ENCODE data around the gene MGME1. TPM values are rescaled to one million over a fixed set of nuclear protein-coding genes. Genes with fewer than 3 reads are reported as not detected.

MGME1 gene
- total RNA-seq, 4 donors from 2014 or later: 4.6 to 14.7 (median 8.7) TPM

DNA sequence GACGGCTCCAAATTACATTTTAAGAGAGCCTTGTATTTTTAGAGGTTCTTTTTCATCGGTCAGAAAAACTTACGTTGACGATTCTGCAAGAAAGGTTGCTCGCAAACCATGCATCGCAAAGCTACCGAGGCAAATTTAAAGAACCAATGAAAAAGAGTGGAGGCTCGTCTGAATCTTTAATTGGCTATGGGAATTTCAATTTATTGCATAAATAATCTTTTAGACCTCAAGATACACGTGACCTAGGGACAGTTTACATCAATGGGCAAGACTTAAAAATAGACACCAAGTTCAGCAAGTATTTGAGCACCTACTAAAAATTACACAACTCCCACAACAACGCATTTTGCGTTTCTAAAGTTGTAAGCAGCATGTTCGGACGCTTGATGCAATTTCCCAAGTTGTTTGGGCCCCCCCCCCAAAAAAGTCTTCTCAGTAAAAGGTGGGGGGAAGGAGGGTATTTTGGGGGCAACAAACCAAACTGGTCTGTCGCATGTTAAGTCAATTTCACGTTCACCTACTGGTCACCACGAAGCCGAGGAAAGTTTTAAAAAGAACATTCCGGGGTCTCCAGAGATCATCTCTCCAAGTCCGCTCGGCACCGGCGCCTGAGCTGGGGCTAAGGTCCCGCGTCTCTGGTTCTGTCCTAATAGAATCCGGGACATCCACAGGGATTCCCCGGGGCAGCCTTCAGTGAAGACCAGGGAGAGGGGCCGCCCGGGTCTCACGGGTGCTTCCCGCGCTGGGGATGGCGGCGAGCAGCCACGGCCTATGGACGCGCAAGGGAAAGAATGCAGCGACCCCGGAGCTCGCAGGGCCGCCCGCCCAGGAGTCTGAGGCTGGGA, 1.1 kb upstream of the MGME1 start:
- Histone ChIP-seq H3K4me3 (peak overlapping the region; percentile 66 to 94 (median 79)), H3K27me3 (no peaks in the 10 kb centered on the region), H3K27ac (peak overlapping the region; percentile 95 to 97 (median 96)), H3K9me3 (no peaks in the 10 kb centered on the region), H3K36me3 (no peaks in the 10 kb centered on the region), H3K4me1 (peaks cover 0 to 78% (median 53%) of the 10 kb centered on the region in 4 donors)
- TF ChIP-seq EP300 (IDR thresholded peaks at IDR 0.05): no peak
- TF ChIP-seq POLR2A (IDR thresholded peaks at IDR 0.05): no peak
- TF ChIP-seq, protein P1, sequence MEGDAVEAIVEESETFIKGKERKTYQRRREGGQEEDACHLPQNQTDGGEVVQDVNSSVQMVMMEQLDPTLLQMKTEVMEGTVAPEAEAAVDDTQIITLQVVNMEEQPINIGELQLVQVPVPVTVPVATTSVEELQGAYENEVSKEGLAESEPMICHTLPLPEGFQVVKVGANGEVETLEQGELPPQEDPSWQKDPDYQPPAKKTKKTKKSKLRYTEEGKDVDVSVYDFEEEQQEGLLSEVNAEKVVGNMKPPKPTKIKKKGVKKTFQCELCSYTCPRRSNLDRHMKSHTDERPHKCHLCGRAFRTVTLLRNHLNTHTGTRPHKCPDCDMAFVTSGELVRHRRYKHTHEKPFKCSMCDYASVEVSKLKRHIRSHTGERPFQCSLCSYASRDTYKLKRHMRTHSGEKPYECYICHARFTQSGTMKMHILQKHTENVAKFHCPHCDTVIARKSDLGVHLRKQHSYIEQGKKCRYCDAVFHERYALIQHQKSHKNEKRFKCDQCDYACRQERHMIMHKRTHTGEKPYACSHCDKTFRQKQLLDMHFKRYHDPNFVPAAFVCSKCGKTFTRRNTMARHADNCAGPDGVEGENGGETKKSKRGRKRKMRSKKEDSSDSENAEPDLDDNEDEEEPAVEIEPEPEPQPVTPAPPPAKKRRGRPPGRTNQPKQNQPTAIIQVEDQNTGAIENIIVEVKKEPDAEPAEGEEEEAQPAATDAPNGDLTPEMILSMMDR (IDR thresholded peaks at IDR 0.05): no peak
- WGBS, 2 donors: 0 to 1% methylated on average over 24 to 38 of the region's 41 CpGs
- DNase-seq (ENCODE audit: low spot score in 2 of 2): no peak

DNA sequence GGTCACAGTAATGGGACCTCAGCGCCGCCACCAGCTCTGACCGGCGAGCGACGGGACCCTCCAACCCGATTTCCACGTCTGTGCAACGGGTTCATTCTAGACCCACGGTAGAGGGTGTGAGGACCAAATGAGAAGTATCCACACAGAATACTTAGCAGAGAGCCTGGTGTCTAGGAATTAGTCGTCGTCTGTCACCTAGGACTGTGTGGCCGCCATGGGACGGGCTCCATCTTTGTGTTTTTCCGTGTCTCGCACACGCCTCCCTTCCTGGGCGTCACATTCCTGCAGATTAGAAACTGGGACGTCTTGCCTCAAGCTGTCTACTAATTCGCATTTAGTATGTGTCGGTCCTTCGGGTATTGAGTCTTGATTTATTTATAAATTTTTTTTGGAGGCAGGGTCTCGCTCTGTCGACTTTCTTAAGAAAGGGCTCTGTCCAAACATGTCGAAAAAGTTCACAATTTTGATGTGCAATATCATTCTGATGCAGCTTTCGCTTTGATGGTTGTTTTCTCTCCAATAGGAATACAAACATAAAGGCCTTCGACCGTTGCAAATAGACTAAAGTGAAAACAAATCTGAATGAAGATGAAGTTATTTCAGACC, 563 bp downstream of the MGME1 start:
- H3K27ac ChIP-seq: peak overlapping the region; percentile 95 to 97 (median 96)
- no peak for DNase-seq (ENCODE audit: low spot score in 2 of 2)
- 0 to 1% methylated on average over 22 to 28 of the region's 28 CpGs for WGBS, 2 donors
- H3K9me3 ChIP-seq: no peaks in the 10 kb centered on the region
- peaks cover 0 to 77% (median 51%) of the 10 kb centered on the region in 4 donors for H3K4me1 ChIP-seq
- peak overlapping the region; percentile 66 to 94 (median 86) for H3K4me3 ChIP-seq
- no peaks in the 10 kb centered on the region for H3K27me3 ChIP-seq
- H3K36me3 ChIP-seq: no peaks in the 10 kb centered on the region
- no peak for TF ChIP-seq POLR2A (IDR thresholded peaks at IDR 0.05)
- TF ChIP-seq, protein P1 (IDR thresholded peaks at IDR 0.05): peak in 1 of 5 experiments; percentile 3

DNA sequence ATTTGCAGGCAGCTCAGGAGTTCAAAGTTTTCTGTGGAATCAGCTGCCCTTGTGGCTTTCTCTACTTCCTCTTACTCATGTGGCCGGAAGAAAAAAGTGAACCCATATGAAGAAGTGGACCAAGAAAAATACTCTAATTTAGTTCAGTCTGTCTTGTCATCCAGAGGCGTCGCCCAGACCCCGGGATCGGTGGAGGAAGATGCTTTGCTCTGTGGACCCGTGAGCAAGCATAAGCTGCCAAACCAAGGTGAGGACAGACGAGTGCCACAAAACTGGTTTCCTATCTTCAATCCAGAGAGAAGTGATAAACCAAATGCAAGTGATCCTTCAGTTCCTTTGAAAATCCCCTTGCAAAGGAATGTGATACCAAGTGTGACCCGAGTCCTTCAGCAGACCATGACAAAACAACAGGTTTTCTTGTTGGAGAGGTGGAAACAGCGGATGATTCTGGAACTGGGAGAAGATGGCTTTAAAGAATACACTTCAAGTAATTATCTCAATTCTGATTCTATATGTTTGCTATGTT, 1.1 kb downstream of the MGME1 start:
- peak in 1 of 2 donors; percentile 29 for DNase-seq (ENCODE audit: low spot score in 2 of 2)
- Histone ChIP-seq H3K27ac (peak overlapping the region; percentile 95 to 97 (median 96)), H3K4me3 (peak overlapping the region; percentile 66 to 94 (median 86)), H3K4me1 (peaks cover 0 to 72% (median 48%) of the 10 kb centered on the region in 4 donors), H3K9me3 (no peaks in the 10 kb centered on the region), H3K27me3 (no peaks in the 10 kb centered on the region), H3K36me3 (no peaks in the 10 kb centered on the region)
- 9 to 10% methylated on average over 9 of the region's 9 CpGs for WGBS, 2 donors
- TF ChIP-seq EP300 (IDR thresholded peaks at IDR 0.05): peak in 1 of 2 donors; percentile 30
- TF ChIP-seq, protein P1 (IDR thresholded peaks at IDR 0.05): no peak

DNA sequence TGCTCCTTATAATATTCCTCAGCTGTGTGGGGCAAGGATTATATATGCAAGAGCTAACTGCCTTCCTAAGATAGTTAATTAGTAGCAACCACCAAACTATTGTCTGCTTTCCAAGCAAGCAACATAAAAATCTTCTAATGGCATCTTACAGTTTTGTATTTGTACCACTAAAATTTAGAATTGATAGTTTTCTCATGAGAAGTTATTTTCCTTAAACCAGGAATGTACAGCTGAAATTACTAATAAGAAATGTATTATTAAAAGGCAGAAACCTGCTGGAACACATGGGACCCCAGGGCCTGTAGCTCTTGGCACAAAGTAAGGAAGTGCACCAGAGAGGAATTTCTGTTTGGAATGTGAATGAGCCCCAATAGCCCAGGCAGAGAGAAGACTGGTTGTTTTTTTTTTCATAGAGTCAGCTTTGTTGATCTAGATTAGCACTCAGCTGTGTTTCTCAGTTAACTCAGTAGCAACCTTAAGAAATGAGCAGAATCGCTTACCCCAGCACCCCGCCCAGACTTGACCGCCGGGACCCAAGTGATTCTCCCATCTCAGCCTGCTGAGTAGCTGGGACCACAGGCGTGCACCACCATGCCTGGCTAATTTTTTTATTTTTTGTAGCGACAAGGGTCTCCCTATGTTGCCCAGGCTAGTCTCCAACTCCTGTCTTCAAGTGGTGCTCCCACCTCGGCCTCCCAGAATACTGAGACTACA, 2.6 kb downstream of the MGME1 start:
- TF ChIP-seq POLR2A (IDR thresholded peaks at IDR 0.05) (no peak), EP300 (IDR thresholded peaks at IDR 0.05) (no peak)
- TF ChIP-seq, protein P1 (IDR thresholded peaks at IDR 0.05): no peak
- Histone ChIP-seq H3K9me3 (no peaks in the 10 kb centered on the region), H3K4me3 (peak overlapping the region in 3 of 4 donors; percentile 4 to 94 (median 6)), H3K27ac (peak overlapping the region in 3 of 4 donors; percentile 95 to 97 (median 96)), H3K36me3 (peaks cover 0 to 10% (median 0%) of the 10 kb centered on the region in 3 donors), H3K27me3 (no peaks in the 10 kb centered on the region), H3K4me1 (peaks cover 0 to 57% (median 36%) of the 10 kb centered on the region in 4 donors)
- DNase-seq (ENCODE audit: low spot score in 2 of 2): no peak
- WGBS, 2 donors: 18 to 23% methylated on average over 7 of the region's 7 CpGs
